Immature natural killer cell (primary cell): Measurements from ENCODE around the gene URM1. TPM values are rescaled to one million over a fixed set of nuclear protein-coding genes. Genes with fewer than 3 reads are reported as not detected.
A peak's percentile ranks its signal among the peaks of the same experiment; 100 is the strongest.
"Not testable (repeated sequence)": the region's sequence is repeated elsewhere in the genome, so short reads cannot be mapped to it uniquely, and the experiment has no call there.

Source experiments
- DNase-seq, 3 donors: peaks; one replicate each; pipeline ENCODE4 v3.0.0; 2022; ENCODE audit warnings: mixed read lengths in 1 of 3
- H3K27ac Mint-ChIP-seq, 6 donors: one replicate each; pipeline ENCODE4 v1.8.0; 2020; ENCODE audit warnings: mixed read lengths in 6 of 6, mild to moderate bottlenecking in 5 of 6, inconsistent platforms in 4 of 6, moderate library complexity in 3 of 6
- H3K27me3 Mint-ChIP-seq, 3 donors: one replicate each; pipeline ENCODE4 v1.8.0; 2020 to 2021; ENCODE audit warnings: low read depth in 3 of 3, mild to moderate bottlenecking in 3 of 3, mixed read lengths in 3 of 3, moderate library complexity in 3 of 3, inconsistent platforms in 1 of 3
- H3K36me3 Mint-ChIP-seq, 3 donors: one replicate each; pipeline ENCODE4 v1.8.0; 2020; ENCODE audit warnings: mixed read lengths in 3 of 3, inconsistent platforms in 2 of 3, mild to moderate bottlenecking in 2 of 3
- H3K4me1 Mint-ChIP-seq, 2 donors: one replicate each; pipeline ENCODE4 v1.8.0; 2020; ENCODE audit warnings: inconsistent platforms in 2 of 2, mild to moderate bottlenecking in 2 of 2, mixed read lengths in 2 of 2, moderate library complexity in 1 of 2
- H3K4me3 Mint-ChIP-seq, 5 donors: one replicate each; pipeline ENCODE4 v1.8.0; 2020; ENCODE audit warnings: mild to moderate bottlenecking in 5 of 5, mixed read lengths in 5 of 5, inconsistent platforms in 3 of 5, moderate library complexity in 3 of 5
- H3K9me3 Mint-ChIP-seq, 6 donors: one replicate each; pipeline ENCODE4 v1.8.0; 2020; ENCODE audit warnings: mild to moderate bottlenecking in 6 of 6, mixed read lengths in 6 of 6, inconsistent platforms in 4 of 6, moderate library complexity in 3 of 6
- polyA plus RNA-seq, 3 donors: library from polyadenylated mRNA; unstranded; fragments of 300-500 nt; fragmentation: Illumina TruSeq; gene quantifications; one replicate each; pipeline ENCODE4 v1.2.3, GENCODE V29; 2021

URM1 gene
- polyA plus RNA-seq, 3 donors from 2014 or later = 52.6 to 70.1 (median 61.5) TPM

GRCh38 chr9:128412120-128412790 lies 41.1 kb downstream of the URM1 start:
- Mint-ChIP-seq H3K9me3 (no peaks in the 10 kb centered on the region), H3K4me3 (no peak overlapping the region), H3K4me1 (peaks cover 0 to 2% of the 10 kb centered on the region in 2 donors), H3K27ac (no peak overlapping the region), H3K36me3 (peaks cover 0 to 3% (median 0%) of the 10 kb centered on the region in 3 donors), H3K27me3 (peaks cover 6 to 21% (median 14%) of the 10 kb centered on the region in 3 donors)
- peak; percentile 18 to 40 (median 24) for DNase-seq

- H3K27me3 Mint-ChIP-seq = peaks cover 2 to 16% (median 11%) of the 10 kb centered on the region in 3 donors
- not testable (repeated sequence) for H3K4me3 Mint-ChIP-seq, H3K4me1 Mint-ChIP-seq, H3K36me3 Mint-ChIP-seq, H3K9me3 Mint-ChIP-seq, H3K27ac Mint-ChIP-seq, DNase-seq
Observed at GRCh38 chr9:128413728-128414127, 42.6 kb downstream of the URM1 start.

GRCh38 chr9:128414461-128414860 lies 43.3 kb downstream of the URM1 start:
- H3K9me3 Mint-ChIP-seq = no peaks in the 10 kb centered on the region
- H3K27ac Mint-ChIP-seq = no peak overlapping the region
- peaks cover 0 to 3% (median 0%) of the 10 kb centered on the region in 3 donors for H3K36me3 Mint-ChIP-seq
- H3K27me3 Mint-ChIP-seq = peaks cover 2 to 13% (median 12%) of the 10 kb centered on the region in 3 donors
- H3K4me1 Mint-ChIP-seq = peaks cover 0 to 2% of the 10 kb centered on the region in 2 donors
- H3K4me3 Mint-ChIP-seq = no peak overlapping the region
- DNase-seq = no peak

- Mint-ChIP-seq H3K4me1 (peaks cover 0 to 7% of the 10 kb centered on the region in 2 donors), H3K4me3 (peak overlapping the region in 1 of 5 donors; percentile 34), H3K36me3 (peaks cover 0 to 3% (median 0%) of the 10 kb centered on the region in 3 donors), H3K27me3 (peaks cover 2 to 13% (median 11%) of the 10 kb centered on the region in 3 donors), H3K9me3 (no peaks in the 10 kb centered on the region), H3K27ac (peak overlapping the region in 2 of 6 donors; percentile 5 to 48)
- no peak for DNase-seq
Observed at GRCh38 chr9:128415281-128415680, 44.1 kb downstream of the URM1 start.

- Mint-ChIP-seq H3K4me1 (peaks cover 0 to 7% of the 10 kb centered on the region in 2 donors), H3K27me3 (peaks cover 2 to 13% (median 10%) of the 10 kb centered on the region in 3 donors), H3K9me3 (no peaks in the 10 kb centered on the region), H3K36me3 (peaks cover 0 to 3% (median 0%) of the 10 kb centered on the region in 3 donors), H3K4me3 (peak overlapping the region in 2 of 5 donors; percentile 7 to 78), H3K27ac (peak overlapping the region in 1 of 6 donors; percentile 29)
- DNase-seq = no peak
Observed at GRCh38 chr9:128416014-128416413, 44.8 kb downstream of the URM1 start.

- peaks cover under 1 to 10% of the 10 kb centered on the region in 2 donors for H3K4me1 Mint-ChIP-seq
- H3K4me3 Mint-ChIP-seq = peak overlapping the region in 2 of 5 donors; percentile 7 to 78
- peaks cover 0 to 3% (median 0%) of the 10 kb centered on the region in 3 donors for H3K36me3 Mint-ChIP-seq
- H3K9me3 Mint-ChIP-seq = no peaks in the 10 kb centered on the region
- H3K27ac Mint-ChIP-seq = no peak overlapping the region
- DNase-seq = no peak
- H3K27me3 Mint-ChIP-seq = peaks cover 2 to 13% (median 10%) of the 10 kb centered on the region in 3 donors
Observed at GRCh38 chr9:128416432-128417019, 45.4 kb downstream of the URM1 start.

- no peak overlapping the region for H3K27ac Mint-ChIP-seq
- H3K36me3 Mint-ChIP-seq = no peaks in the 10 kb centered on the region
- H3K27me3 Mint-ChIP-seq = peaks cover under 1 to 13% (median 10%) of the 10 kb centered on the region in 3 donors
- no peak for DNase-seq
- H3K4me3 Mint-ChIP-seq = peak overlapping the region; percentile 75 to 83 (median 82)
- peaks cover 12 to 16% of the 10 kb centered on the region in 2 donors for H3K4me1 Mint-ChIP-seq
- H3K9me3 Mint-ChIP-seq = no peaks in the 10 kb centered on the region
Observed at GRCh38 chr9:128419061-128419925, 48.1 kb downstream of the URM1 start.

GRCh38 chr9:128420060-128420650 lies 49.0 kb downstream of the URM1 start:
- peaks cover 12 to 16% of the 10 kb centered on the region in 2 donors for H3K4me1 Mint-ChIP-seq
- H3K9me3 Mint-ChIP-seq = no peaks in the 10 kb centered on the region
- peaks cover 1 to 9% (median 7%) of the 10 kb centered on the region in 3 donors for H3K27me3 Mint-ChIP-seq
- peak overlapping the region; percentile 75 to 83 (median 82) for H3K4me3 Mint-ChIP-seq
- peak; percentile 73 to 75 (median 74) for DNase-seq
- peak overlapping the region in 3 of 6 donors; percentile 31 to 55 (median 45) for H3K27ac Mint-ChIP-seq
- H3K36me3 Mint-ChIP-seq = no peaks in the 10 kb centered on the region

GRCh38 chr9:128420651-128421481 lies 49.7 kb downstream of the URM1 start, which contains the start of gene CERCAM:
CERCAM (plus strand) TSS chr9:128420857; CDS start chr9:128420878, 21 bp downstream.
- peaks cover 1 to 6% (median 3%) of the 10 kb centered on the region in 3 donors for H3K27me3 Mint-ChIP-seq
- H3K4me1 Mint-ChIP-seq = peaks cover 12 to 16% of the 10 kb centered on the region in 2 donors
- H3K4me3 Mint-ChIP-seq = peak within 1 kb of the TSS; percentile 75 to 85 (median 82)

GRCh38 chr9:128421482-128421996 lies 50.4 kb downstream of the URM1 start:
- Mint-ChIP-seq H3K27ac (peak overlapping the region in 1 of 6 donors; percentile 39), H3K27me3 (peaks cover 0 to 3% (median 1%) of the 10 kb centered on the region in 3 donors), H3K4me3 (peak overlapping the region; percentile 54 to 85 (median 71)), H3K36me3 (peaks cover 0 to 2% (median 0%) of the 10 kb centered on the region in 3 donors), H3K4me1 (peaks cover 12 to 15% of the 10 kb centered on the region in 2 donors), H3K9me3 (no peaks in the 10 kb centered on the region)
- peak in 2 of 3 donors; percentile 15 for DNase-seq

More at GRCh38 chr9:128420651-128421481, 49.7 kb downstream of the URM1 start, which contains the start of gene CERCAM:
- peak within 1 kb of the TSS in 3 of 6 donors; percentile 31 to 55 (median 45) for H3K27ac Mint-ChIP-seq
- H3K9me3 Mint-ChIP-seq = no peaks in the 10 kb centered on the region
- peak; percentile 47 to 56 (median 49) for DNase-seq
- no peaks in the 10 kb centered on the region for H3K36me3 Mint-ChIP-seq

- peak overlapping the region in 1 of 6 donors; percentile 39 for H3K27ac Mint-ChIP-seq
- DNase-seq, H3K9me3 Mint-ChIP-seq, H3K27me3 Mint-ChIP-seq, H3K36me3 Mint-ChIP-seq: not testable (repeated sequence)
- peaks cover 12 to 14% of the 10 kb centered on the region in 2 donors for H3K4me1 Mint-ChIP-seq
- peak overlapping the region; percentile 54 to 85 (median 71) for H3K4me3 Mint-ChIP-seq
Observed at GRCh38 chr9:128422022-128422782, 51.0 kb downstream of the URM1 start.
